Measurements from ENCODE around the gene S100A9. TPM values are rescaled to one million over a fixed set of nuclear protein-coding genes. Genes with fewer than 3 reads are reported as not detected.
A peak's percentile ranks its signal among the peaks of the same experiment; 100 is the strongest.

Gene S100A9
- total RNA-seq, 1 experiment from 2014 or later: 0.22 TPM

GRCh38 chr1:153389401-153389800, 31.7 kb downstream of the S100A9 start:
- no peak for DNase-seq (ENCODE audit: low read depth)

GRCh38 chr1:153389973-153390879, 32.6 kb downstream of the S100A9 start:
- DNase-seq (ENCODE audit: low read depth): no peak

- peak; percentile 32 for DNase-seq (ENCODE audit: low read depth)
These were observed 33.5 kb downstream of the S100A9 start, which contains the start of gene S100A8 for GRCh38 chr1:153390938-153391710. TSS of gene S100A8 (minus strand) at chr1:153391073. CDS start at chr1:153390535, 538 bp downstream.

- DNase-seq (ENCODE audit: low read depth): no peak
These were observed 34.6 kb downstream of the S100A9 start for GRCh38 chr1:153392258-153392657.

- DNase-seq (ENCODE audit: low read depth): no peak
These were observed 35.2 kb downstream of the S100A9 start for GRCh38 chr1:153392822-153393221.

- DNase-seq (ENCODE audit: low read depth): no peak
These were observed 36.3 kb downstream of the S100A9 start for GRCh38 chr1:153393926-153394325.

GRCh38 chr1:153394391-153394790, 36.7 kb downstream of the S100A9 start:
- no peak for DNase-seq (ENCODE audit: low read depth)

GRCh38 chr1:153395136-153395685, 37.6 kb downstream of the S100A9 start:
- DNase-seq (ENCODE audit: low read depth): peak; percentile 28

GRCh38 chr1:153395776-153396175, 38.1 kb downstream of the S100A9 start:
- DNase-seq (ENCODE audit: low read depth): no peak

GRCh38 chr1:153396461-153396860, 38.8 kb downstream of the S100A9 start:
- DNase-seq (ENCODE audit: low read depth): no peak

- no peak for DNase-seq (ENCODE audit: low read depth)
These were observed 39.6 kb downstream of the S100A9 start for GRCh38 chr1:153397051-153397923.

- DNase-seq (ENCODE audit: low read depth): no peak
These were observed 40.4 kb downstream of the S100A9 start for GRCh38 chr1:153397924-153398651.

GRCh38 chr1:153399401-153400055, 41.9 kb downstream of the S100A9 start:
- DNase-seq (ENCODE audit: low read depth): no peak

GRCh38 chr1:153400244-153400643, 42.6 kb downstream of the S100A9 start:
- DNase-seq (ENCODE audit: low read depth): no peak

- no peak for DNase-seq (ENCODE audit: low read depth)
These were observed 43.8 kb downstream of the S100A9 start for GRCh38 chr1:153401461-153401860.

GRCh38 chr1:153402226-153402625, 44.6 kb downstream of the S100A9 start:
- no peak for DNase-seq (ENCODE audit: low read depth)

GRCh38 chr1:153403421-153404085, 45.9 kb downstream of the S100A9 start:
- no peak for DNase-seq (ENCODE audit: low read depth)

GRCh38 chr1:153404086-153404635, 46.5 kb downstream of the S100A9 start:
- no peak for DNase-seq (ENCODE audit: low read depth)

GRCh38 chr1:153404768-153405167, 47.1 kb downstream of the S100A9 start:
- DNase-seq (ENCODE audit: low read depth): peak; percentile 18
